B cell (primary cell): ENCODE results near the gene NDUFA13.

Experiments
- EZH2 ChIP-seq: IDR thresholded peaks from 2 replicates; pipeline ENCODE4 v1.6.1; 2012; ENCODE audit warnings: borderline replicate concordance, low read depth, mild to moderate bottlenecking, moderate library complexity, low read length; ENCODE audit not compliant: insufficient read depth, poor library complexity, severe bottlenecking
- TF ChIP-seq, protein P1 (sequence below): fragments of 200-600 bp; IDR thresholded peaks from one replicate; pipeline ENCODE4 v1.8.0; 2022; ENCODE audit warnings: antibody characterized with exemption, mild to moderate bottlenecking

DNA sequence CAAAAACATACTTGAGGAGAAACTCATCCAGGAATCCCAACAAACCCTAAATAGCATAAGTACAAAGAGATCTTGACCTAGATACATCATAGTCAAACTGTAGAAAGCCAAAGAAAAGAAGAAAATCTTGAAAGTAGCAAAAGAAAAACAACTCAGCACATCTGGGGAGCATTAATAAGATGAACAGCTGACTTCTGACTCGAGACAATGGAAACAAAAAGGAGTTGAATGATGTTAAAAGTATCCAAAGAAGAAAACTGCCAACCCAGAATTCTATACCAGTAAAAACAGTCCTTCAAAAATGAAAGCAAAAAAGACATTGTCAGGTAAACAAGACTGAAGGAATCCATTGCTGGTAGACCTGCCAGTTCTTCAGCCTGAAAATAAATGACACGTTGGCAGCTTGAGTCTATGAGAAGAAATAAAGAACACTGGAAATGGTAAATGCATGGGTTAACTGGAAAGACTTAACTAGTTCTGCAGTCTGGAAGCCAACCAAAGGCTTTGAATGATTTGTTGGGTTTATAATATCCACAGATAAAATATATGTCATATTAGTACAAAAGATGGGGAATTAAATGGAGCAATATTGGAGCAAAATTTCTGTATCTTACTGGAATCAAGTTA lies 47.5 kb upstream of the NDUFA13 start:
- TF ChIP-seq, protein P1, sequence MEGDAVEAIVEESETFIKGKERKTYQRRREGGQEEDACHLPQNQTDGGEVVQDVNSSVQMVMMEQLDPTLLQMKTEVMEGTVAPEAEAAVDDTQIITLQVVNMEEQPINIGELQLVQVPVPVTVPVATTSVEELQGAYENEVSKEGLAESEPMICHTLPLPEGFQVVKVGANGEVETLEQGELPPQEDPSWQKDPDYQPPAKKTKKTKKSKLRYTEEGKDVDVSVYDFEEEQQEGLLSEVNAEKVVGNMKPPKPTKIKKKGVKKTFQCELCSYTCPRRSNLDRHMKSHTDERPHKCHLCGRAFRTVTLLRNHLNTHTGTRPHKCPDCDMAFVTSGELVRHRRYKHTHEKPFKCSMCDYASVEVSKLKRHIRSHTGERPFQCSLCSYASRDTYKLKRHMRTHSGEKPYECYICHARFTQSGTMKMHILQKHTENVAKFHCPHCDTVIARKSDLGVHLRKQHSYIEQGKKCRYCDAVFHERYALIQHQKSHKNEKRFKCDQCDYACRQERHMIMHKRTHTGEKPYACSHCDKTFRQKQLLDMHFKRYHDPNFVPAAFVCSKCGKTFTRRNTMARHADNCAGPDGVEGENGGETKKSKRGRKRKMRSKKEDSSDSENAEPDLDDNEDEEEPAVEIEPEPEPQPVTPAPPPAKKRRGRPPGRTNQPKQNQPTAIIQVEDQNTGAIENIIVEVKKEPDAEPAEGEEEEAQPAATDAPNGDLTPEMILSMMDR = no peak
- no peak for TF ChIP-seq EZH2
